Thyroid gland (tissue), 4 donors: ENCODE measurements around the gene STAMBP.

Source experiments
- CTCF ChIP-seq, 6 experiments: fragments of 200-600 bp in 3 of 6; fragments of 450-650 bp in 3 of 6; sonication (generic) in 3 of 6; IDR thresholded peaks; one replicate each; pipeline ENCODE4 v1.5.1; 2016 to 2019; ENCODE audit warnings: antibody characterized with exemption in 6 of 6, mild to moderate bottlenecking in 2 of 6, inconsistent platforms in 1 of 6, moderate library complexity in 1 of 6
- POLR2A ChIP-seq, 2 donors: fragments of 450-650 bp; IDR thresholded peaks; one replicate each; pipeline ENCODE4 v1.6.1; 2017; ENCODE audit warnings: antibody characterized with exemption in 2 of 2, mild to moderate bottlenecking in 2 of 2, moderate library complexity in 1 of 2

GRCh38 chr2:73841912-73842738 is 13.4 kb downstream of the STAMBP start:
- TF ChIP-seq POLR2A (IDR thresholded peaks at IDR 0.05) (no peak), CTCF (IDR thresholded peaks at IDR 0.05) (no peak)
